Neural cell (in vitro differentiated cells): Measurements from ENCODE around the gene OTX2. TPM values are rescaled to one million over a fixed set of nuclear protein-coding genes. Genes with fewer than 3 reads are reported as not detected.
A peak's percentile ranks its signal among the peaks of the same experiment; 100 is the strongest.

Source experiments
- H2AFZ ChIP-seq: fragments of 200-600, 300-800 bp; sonication (generic), shearing (Covaris generic); 2 replicates; pipeline ENCODE4 v1.6.0; 2014; ENCODE audit warnings: low read depth, mild to moderate bottlenecking, antibody characterized with exemption, low read length, moderate library complexity
- H3F3A ChIP-seq: fragments of 200-600 bp; shearing (Covaris generic); 2 replicates; pipeline ENCODE4 v1.6.1; 2016; ENCODE audit warnings: mild to moderate bottlenecking, moderate library complexity, mixed read lengths, antibody characterized with exemption, low read length; ENCODE audit not compliant: insufficient read depth, poor library complexity, severe bottlenecking
- H3K27ac ChIP-seq: fragments of 200-600, 300-800 bp; sonication (generic), shearing (Covaris generic); 2 replicates; pipeline ENCODE4 v1.5.1; 2014; ENCODE audit warnings: mild to moderate bottlenecking, low read length, moderate library complexity
- H3K27me3 ChIP-seq: fragments of 300-800, 200-600 bp; sonication (generic), shearing (Covaris generic); 2 replicates; pipeline ENCODE4 v1.6.0; 2014; ENCODE audit warnings: mild to moderate bottlenecking, low read depth, low read length, moderate library complexity; ENCODE audit not compliant: insufficient read depth
- H3K36me3 ChIP-seq: fragments of 300-800, 200-600 bp; sonication (generic), shearing (Covaris generic); 2 replicates; pipeline ENCODE4 v1.5.1; 2014; ENCODE audit warnings: mild to moderate bottlenecking, antibody characterized with exemption, low read length, moderate library complexity; ENCODE audit not compliant: insufficient read depth
- H3K4me2 ChIP-seq: fragments of 300-800, 200-600 bp; sonication (generic), shearing (Covaris generic); 2 replicates; pipeline ENCODE4 v1.6.0; 2014; ENCODE audit warnings: mild to moderate bottlenecking, low read length
- H3K4me3 ChIP-seq: fragments of 300-800, 200-600 bp; sonication (generic), shearing (Covaris generic); 2 replicates; pipeline ENCODE4 v1.5.1; 2014; ENCODE audit warnings: mild to moderate bottlenecking, low read length, moderate library complexity
- H3K79me2 ChIP-seq: fragments of 200-600 bp; shearing (Covaris generic); replicated peaks from 2 replicates; pipeline ENCODE4 v1.6.0; 2014; ENCODE audit warnings: mild to moderate bottlenecking, low read length, moderate library complexity; ENCODE audit not compliant: insufficient read depth
- H3K9ac ChIP-seq: fragments of 300-800, 200-600 bp; sonication (generic), shearing (Covaris generic); 2 replicates; pipeline ENCODE4 v1.6.1; 2016; ENCODE audit warnings: mild to moderate bottlenecking, low read length, mixed read lengths
- H3K9me2 ChIP-seq: fragments of 200-600 bp; shearing (Covaris generic); 2 replicates; pipeline ENCODE4 v1.6.1; 2016; ENCODE audit warnings: mild to moderate bottlenecking, low read length, mixed read lengths; ENCODE audit not compliant: insufficient read depth
- H3K9me3 ChIP-seq: fragments of 200-600, 300-800 bp; sonication (generic), shearing (Covaris generic); 2 replicates; pipeline ENCODE4 v1.6.1; 2016; ENCODE audit warnings: mild to moderate bottlenecking, mixed run types, low read length, moderate library complexity, mixed read lengths
- H4K20me1 ChIP-seq: fragments of 200-600 bp; shearing (Covaris generic); 2 replicates; pipeline ENCODE4 v1.6.1; 2016; ENCODE audit warnings: mild to moderate bottlenecking, mixed run types; ENCODE audit not compliant: insufficient read depth
- EP300 ChIP-seq: fragments of 450-650 bp; conservative IDR thresholded peaks from 2 replicates; pipeline ENCODE4 v1.6.1; 2014; ENCODE audit warnings: antibody characterized with exemption, mild to moderate bottlenecking, moderate library complexity; ENCODE audit not compliant: poor library complexity, severe bottlenecking
- EZH2 ChIP-seq: fragments of 200-600, 300-800 bp; shearing (Covaris generic), sonication (generic); IDR thresholded peaks from 2 replicates; pipeline ENCODE4 v1.6.1; 2014; ENCODE audit warnings: antibody characterized with exemption, low read length, borderline replicate concordance, mild to moderate bottlenecking; ENCODE audit not compliant: insufficient read depth, poor library complexity, severe bottlenecking
- MXI1 ChIP-seq: fragments of 450-650 bp; conservative IDR thresholded peaks from 2 replicates; pipeline ENCODE4 v1.6.1; 2014; ENCODE audit warnings: antibody characterized with exemption, mild to moderate bottlenecking; ENCODE audit not compliant: poor library complexity, severe bottlenecking
- POLR2AphosphoS5 ChIP-seq: IDR thresholded peaks from 2 replicates; pipeline ENCODE4 v1.6.1; 2012
- RAD21 ChIP-seq: fragments of 450-650 bp; conservative IDR thresholded peaks from 2 replicates; pipeline ENCODE4 v1.6.1; 2014; ENCODE audit warnings: antibody characterized with exemption, mild to moderate bottlenecking, moderate library complexity
- REST ChIP-seq: IDR thresholded peaks from 2 replicates; pipeline ENCODE4 v1.6.1; 2012; ENCODE audit warnings: borderline replicate concordance
- SMC3 ChIP-seq: fragments of 450-650 bp; conservative IDR thresholded peaks from 2 replicates; pipeline ENCODE4 v1.6.1; 2014; ENCODE audit warnings: antibody characterized with exemption, mild to moderate bottlenecking, moderate library complexity; ENCODE audit not compliant: poor library complexity
- TAF1 ChIP-seq: IDR thresholded peaks from 2 replicates; pipeline ENCODE4 v1.6.1; 2012; ENCODE audit warnings: low read depth
- polyA plus RNA-seq: library from polyadenylated mRNA; depleted of rRNA; stranded (reverse); fragments of >200 nt; gene quantifications from 2 replicates; pipeline ENCODE4 v1.2.3, GENCODE V29; 2014

OTX2 gene
- polyA plus RNA-seq, 1 donor from 2014 or later = 2.1 TPM

GRCh38 chr14:56815745-56816144, 5.5 kb upstream of the OTX2 start:
- H3K4me2 ChIP-seq = no peak overlapping the region

GRCh38 chr14:56814969-56815700, 4.9 kb upstream of the OTX2 start:
- no peak overlapping the region for H3K4me2 ChIP-seq
- H3K79me2 ChIP-seq = peaks cover 54% of the 10 kb centered on the region
- no peak overlapping the region for H3K27ac ChIP-seq
- H3K36me3 ChIP-seq = no peaks in the 10 kb centered on the region
- TF ChIP-seq RAD21 = no peak
- TF ChIP-seq EP300 = no peak
- TF ChIP-seq TAF1 = no peak
- TF ChIP-seq EZH2 = no peak
- TF ChIP-seq POLR2AphosphoS5 = no peak
- TF ChIP-seq SMC3 = no peak
- no peak for TF ChIP-seq REST
- H4K20me1 ChIP-seq = no peaks in the 10 kb centered on the region
- H3K9ac ChIP-seq = no peak overlapping the region
- no peaks in the 10 kb centered on the region for H3K9me3 ChIP-seq
- no peak overlapping the region for H3K4me3 ChIP-seq
- H3K27me3 ChIP-seq = peaks cover 90% of the 10 kb centered on the region
- H3F3A ChIP-seq = peaks cover 5% of the 10 kb centered on the region
- H2AFZ ChIP-seq = no peak overlapping the region
- H3K9me2 ChIP-seq = no peaks in the 10 kb centered on the region

More at GRCh38 chr14:56815745-56816144, 5.5 kb upstream of the OTX2 start:
- peaks cover 50% of the 10 kb centered on the region for H3K79me2 ChIP-seq
- H4K20me1 ChIP-seq = no peaks in the 10 kb centered on the region
- no peaks in the 10 kb centered on the region for H3K9me2 ChIP-seq
- H3K27me3 ChIP-seq = peaks cover 87% of the 10 kb centered on the region
- no peak overlapping the region for H3K9ac ChIP-seq
- TF ChIP-seq TAF1 (no peak), SMC3 (no peak), EZH2 (no peak), MXI1 (no peak), EP300 (no peak), POLR2AphosphoS5 (peak; percentile 26), REST (no peak), RAD21 (no peak)
- H2AFZ ChIP-seq = no peak overlapping the region
- peaks cover 5% of the 10 kb centered on the region for H3F3A ChIP-seq
- H3K9me3 ChIP-seq = no peaks in the 10 kb centered on the region
- H3K4me3 ChIP-seq = no peak overlapping the region
- no peaks in the 10 kb centered on the region for H3K36me3 ChIP-seq
- no peak overlapping the region for H3K27ac ChIP-seq
